SK-N-MC (cell line): ENCODE measurements around the gene VN1R5.
"Not testable (repeated sequence)": the region's sequence is repeated elsewhere in the genome, so short reads cannot be mapped to it uniquely, and the experiment has no call there.

ENCODE experiments used
- DNase-seq: peaks from one replicate; pipeline ENCODE4 v3.0.0-alpha.2; 2011; ENCODE audit warnings: low read depth, low spot score
- H3K27ac ChIP-seq: fragments of 200-600 bp; sonication (generic); 2 replicates; pipeline ENCODE4 v1.5.1; 2016; ENCODE audit warnings: mixed run types
- H3K36me3 ChIP-seq: fragments of 200-600 bp; sonication (generic); 2 replicates; pipeline ENCODE4 v1.6.1; 2017; ENCODE audit warnings: antibody characterized with exemption, low read length, mixed read lengths; ENCODE audit not compliant: insufficient read depth
- H3K4me3 ChIP-seq: fragments of 200-600 bp; sonication (generic); 2 replicates; pipeline ENCODE4 v1.5.1; 2016
- H3K9ac ChIP-seq: fragments of 200-600 bp; sonication (generic); 2 replicates; pipeline ENCODE4 v1.8.0; 2017; ENCODE audit warnings: mixed run types, mixed read lengths; ENCODE audit not compliant: insufficient read length
- H3K9me3 ChIP-seq: fragments of 200-600 bp; sonication (generic); 2 replicates; pipeline ENCODE4 v1.6.1; 2017; ENCODE audit warnings: low read depth, mild to moderate bottlenecking, antibody characterized with exemption, low read length, moderate library complexity, mixed read lengths
- EZH2 ChIP-seq: fragments of 200-600 bp; sonication (generic); IDR thresholded peaks from one replicate; pipeline ENCODE4 v1.6.1; 2017; ENCODE audit warnings: antibody characterized with exemption
- FOXP2 ChIP-seq: optimal IDR thresholded peaks from 2 replicates; pipeline ENCODE3; 2011; ENCODE audit warnings: mild to moderate bottlenecking, moderate library complexity; ENCODE audit not compliant: insufficient read depth; ENCODE audit errors: extremely low read length, control extremely low read depth
- POLR2AphosphoS5 ChIP-seq: IDR thresholded peaks from 2 replicates; pipeline ENCODE4 v1.6.1; 2012; ENCODE audit warnings: mild to moderate bottlenecking, low read depth, low read length, borderline replicate concordance

The VN1R5 gene

DNA sequence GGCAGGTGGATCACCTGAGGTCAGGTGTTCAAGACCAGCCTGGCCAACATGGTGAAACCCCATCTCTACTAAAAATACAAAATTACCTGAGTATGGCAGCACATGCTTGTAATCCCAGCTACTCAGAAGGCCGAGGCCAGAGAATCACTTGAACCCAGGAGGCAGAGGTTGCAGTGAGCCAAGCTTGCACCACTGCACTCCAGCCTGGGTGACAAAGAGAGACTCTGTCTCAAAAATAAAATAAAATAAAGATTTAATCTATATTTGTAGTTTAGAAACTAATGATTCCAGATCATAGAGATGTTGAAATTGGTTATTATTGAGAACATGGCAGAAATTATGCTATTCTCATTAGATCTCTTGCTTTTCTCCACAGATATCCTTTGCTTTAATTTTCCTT is at the start of gene VN1R5:
VN1R5 (plus strand) TSS at position 301 of the 400 bp plus-strand sequence.
- not testable (repeated sequence) for H3K27ac ChIP-seq, DNase-seq, H3K36me3 ChIP-seq, H3K9me3 ChIP-seq, H3K4me3 ChIP-seq, H3K9ac ChIP-seq

DNA sequence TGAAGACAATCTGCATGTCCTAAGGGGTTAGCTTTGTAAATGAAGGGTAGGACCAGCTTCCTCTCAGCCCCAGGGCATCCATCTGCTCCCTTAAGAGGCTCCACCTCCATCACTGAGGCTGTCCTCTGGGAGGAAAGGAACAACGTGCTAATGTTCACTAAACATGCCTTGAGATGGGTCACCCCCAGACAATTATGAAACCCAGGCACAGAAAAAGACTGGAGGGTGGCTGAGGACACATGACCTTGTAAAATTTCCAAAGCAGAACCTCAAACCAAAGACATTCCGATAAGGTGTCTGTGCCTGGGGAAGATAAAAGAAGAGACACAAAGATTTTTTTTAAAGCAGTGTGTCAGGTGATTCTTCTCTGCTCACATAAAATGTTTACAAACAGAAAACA is 46.5 kb upstream of the VN1R5 start:
- TF ChIP-seq EZH2 (no peak), FOXP2 (no peak)
- no peak for DNase-seq
- Histone ChIP-seq H3K4me3 (peak overlapping the region; percentile 87), H3K27ac (no peak overlapping the region), H3K9ac (peak overlapping the region; percentile 73), H3K36me3 (peaks cover 8% of the 10 kb centered on the region; the same call in 1 of the 2 replicates), H3K9me3 (0 out of 2 replicates have a peak, but pooled peaks cover 3% of the 10 kb centered on the region)

DNA sequence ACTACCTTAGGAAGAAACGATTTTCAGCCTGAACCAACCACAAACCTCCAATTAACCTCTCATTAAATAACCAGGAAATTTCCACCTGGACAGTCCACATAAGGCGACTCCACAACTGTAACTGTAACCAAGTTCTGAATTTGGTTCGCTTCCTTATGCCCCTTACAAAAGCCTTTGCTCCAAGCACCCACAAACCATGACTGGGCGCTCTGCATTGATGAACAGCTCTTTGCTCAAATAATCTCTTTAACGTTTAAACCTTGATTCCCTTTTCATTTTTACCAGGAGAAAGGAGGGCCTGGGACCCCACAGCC is 45.9 kb upstream of the VN1R5 start:
- DNase-seq, result no peak
- peaks cover 8% of the 10 kb centered on the region; the same call in 1 of the 2 replicates for H3K36me3 ChIP-seq
- peak overlapping the region; percentile 87 for H3K4me3 ChIP-seq
- no peak for TF ChIP-seq FOXP2
- TF ChIP-seq EZH2, result no peak
- TF ChIP-seq POLR2AphosphoS5, result no peak
- no peak overlapping the region for H3K27ac ChIP-seq
- H3K9ac ChIP-seq, result peak overlapping the region; percentile 73
- 0 out of 2 replicates have a peak, but pooled peaks cover 3% of the 10 kb centered on the region for H3K9me3 ChIP-seq

DNA sequence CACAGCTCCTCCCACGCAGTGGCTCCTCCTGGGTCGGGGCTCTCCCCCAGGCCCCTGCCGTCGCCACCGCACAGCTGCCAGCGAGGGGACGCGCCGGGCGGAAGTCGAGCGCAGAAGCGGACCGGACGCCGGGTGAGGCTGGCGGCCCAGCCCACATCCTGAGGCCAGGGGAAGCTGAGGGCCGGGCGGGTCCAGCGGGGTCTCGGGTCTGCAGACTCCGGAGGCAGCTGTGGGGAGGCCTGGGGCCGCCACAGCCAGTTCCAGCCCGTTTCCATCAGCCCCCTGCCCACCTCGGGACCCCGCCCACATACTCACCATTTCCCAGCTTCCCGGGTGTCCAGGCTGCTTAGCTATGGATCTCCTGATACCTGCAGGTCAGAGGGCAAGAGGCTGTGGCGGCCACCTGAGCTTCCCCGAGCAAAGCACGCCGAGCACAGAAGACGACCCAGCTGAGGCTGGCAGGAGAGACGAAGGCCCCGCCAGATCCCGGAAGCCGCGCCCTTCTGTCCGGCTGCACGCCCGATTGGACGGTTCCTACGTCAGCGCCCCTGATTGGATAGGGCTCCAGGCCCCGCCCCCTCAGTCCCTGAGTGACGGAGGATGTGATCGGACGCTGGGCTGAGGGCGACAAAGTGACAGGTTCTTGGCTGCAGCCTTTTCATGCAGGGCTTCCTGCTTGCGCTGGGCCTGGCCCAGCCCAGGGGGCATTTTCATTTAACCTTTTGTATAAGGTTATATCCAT is 45.3 kb upstream of the VN1R5 start:
- 0 out of 2 replicates have a peak, but pooled peaks cover 3% of the 10 kb centered on the region for H3K9me3 ChIP-seq
- peak; percentile 32 for DNase-seq
- peak overlapping the region; percentile 73 for H3K9ac ChIP-seq
- peaks cover 8% of the 10 kb centered on the region; the same call in 1 of the 2 replicates for H3K36me3 ChIP-seq
- no peak overlapping the region for H3K27ac ChIP-seq
- TF ChIP-seq EZH2 (no peak), POLR2AphosphoS5 (peak; percentile 88)
- H3K4me3 ChIP-seq, result peak overlapping the region; percentile 87

DNA sequence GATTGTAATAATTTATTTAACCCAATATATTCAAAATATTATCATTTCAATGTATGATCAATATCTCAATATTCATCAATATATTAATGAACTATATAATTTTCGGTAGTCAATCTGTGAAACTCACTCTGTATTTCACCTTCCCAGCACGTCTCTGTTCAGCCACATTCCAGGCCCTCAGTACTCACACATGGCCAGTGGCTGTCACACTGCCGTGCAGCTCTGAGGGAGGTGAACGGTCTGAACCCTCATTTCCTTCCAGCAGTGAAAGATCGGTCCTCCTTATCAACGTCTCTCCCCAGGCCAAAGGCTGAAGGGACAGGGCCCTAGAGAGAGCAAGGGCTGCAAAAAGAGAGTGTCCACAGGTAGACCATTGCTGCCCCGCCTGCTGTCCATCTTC is 44.5 kb upstream of the VN1R5 start:
- Histone ChIP-seq H3K9ac (no peak overlapping the region), H3K27ac (no peak overlapping the region), H3K9me3 (0 out of 2 replicates have a peak, but pooled peaks cover 3% of the 10 kb centered on the region), H3K36me3 (0 out of 2 replicates have a peak, but pooled peaks cover 2% of the 10 kb centered on the region), H3K4me3 (no peak overlapping the region; the same call in 1 of the 2 replicates)
- DNase-seq, result no peak
- TF ChIP-seq POLR2AphosphoS5, result no peak
- TF ChIP-seq EZH2, result no peak
- TF ChIP-seq FOXP2, result no peak

DNA sequence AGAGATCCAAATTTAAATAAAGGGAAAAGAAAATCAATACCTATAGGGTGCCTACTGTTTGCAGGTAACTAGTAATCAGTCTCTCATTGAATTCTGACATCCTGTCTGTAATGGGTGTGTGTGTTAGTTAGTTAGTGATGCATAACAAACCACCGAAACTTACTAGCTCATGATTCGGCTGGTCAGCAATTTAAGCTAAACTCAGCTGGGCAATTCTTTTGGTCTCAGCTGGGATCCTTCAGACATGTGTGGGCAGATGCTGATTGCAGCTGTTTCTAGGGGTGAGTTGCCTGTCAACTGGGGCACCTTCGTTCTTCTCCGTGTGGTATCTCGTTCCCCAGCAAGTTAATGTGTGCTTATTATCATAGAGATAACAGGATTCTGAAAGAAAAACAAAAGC is 43.9 kb upstream of the VN1R5 start:
- H3K36me3 ChIP-seq, result no peaks in the 10 kb centered on the region
- no peak for DNase-seq
- no peak for TF ChIP-seq EZH2
- H3K4me3 ChIP-seq, result no peak overlapping the region
- H3K27ac ChIP-seq, result no peak overlapping the region
- H3K9ac ChIP-seq, result no peak overlapping the region
- 0 out of 2 replicates have a peak, but pooled peaks cover 3% of the 10 kb centered on the region for H3K9me3 ChIP-seq

DNA sequence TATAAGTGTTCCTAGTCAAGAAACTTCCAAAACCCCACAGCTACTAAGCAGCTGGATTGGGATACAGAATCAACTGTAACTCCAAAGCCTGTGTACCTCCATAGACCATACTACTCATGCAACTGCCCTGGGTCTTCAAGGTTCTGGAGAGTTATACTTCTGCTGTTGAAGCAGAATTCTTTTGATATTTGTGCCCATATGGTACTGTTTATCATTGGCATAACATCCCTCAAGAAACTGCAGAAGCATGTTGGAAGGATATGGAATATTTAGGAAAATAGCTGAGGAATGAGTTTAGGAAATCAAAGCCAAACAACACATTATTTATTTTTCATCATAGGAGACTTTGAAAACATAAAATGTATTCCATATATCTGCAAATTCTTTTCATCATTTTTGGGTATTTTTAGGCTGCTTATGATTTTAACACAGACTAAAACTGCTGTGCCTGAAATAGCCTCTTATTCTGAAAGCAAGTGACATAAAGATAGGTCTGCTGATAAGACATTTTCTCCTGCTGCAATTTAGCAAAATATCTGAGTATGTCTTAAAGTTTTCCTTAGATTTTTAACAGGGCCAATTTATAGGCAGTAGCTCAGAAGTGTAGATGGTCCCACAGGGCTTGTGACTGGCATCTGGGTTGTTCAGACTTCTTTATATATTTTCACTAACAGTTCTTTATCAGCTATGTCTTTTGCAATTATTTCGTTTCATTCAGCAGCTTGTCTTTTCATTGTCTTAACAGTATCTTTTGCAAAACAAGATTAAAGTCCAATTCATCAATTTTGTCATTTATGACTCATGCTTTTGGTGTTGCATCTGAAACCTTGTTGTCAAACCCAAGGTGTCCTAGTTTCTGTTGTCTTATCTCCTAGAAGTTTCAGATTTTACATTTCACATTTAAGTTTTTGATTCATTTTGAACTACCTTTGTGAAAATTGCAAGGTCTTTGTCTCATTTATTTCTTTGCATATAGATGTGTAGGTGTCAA is 43.0 kb upstream of the VN1R5 start:
- no peak overlapping the region for H3K9ac ChIP-seq

DNA sequence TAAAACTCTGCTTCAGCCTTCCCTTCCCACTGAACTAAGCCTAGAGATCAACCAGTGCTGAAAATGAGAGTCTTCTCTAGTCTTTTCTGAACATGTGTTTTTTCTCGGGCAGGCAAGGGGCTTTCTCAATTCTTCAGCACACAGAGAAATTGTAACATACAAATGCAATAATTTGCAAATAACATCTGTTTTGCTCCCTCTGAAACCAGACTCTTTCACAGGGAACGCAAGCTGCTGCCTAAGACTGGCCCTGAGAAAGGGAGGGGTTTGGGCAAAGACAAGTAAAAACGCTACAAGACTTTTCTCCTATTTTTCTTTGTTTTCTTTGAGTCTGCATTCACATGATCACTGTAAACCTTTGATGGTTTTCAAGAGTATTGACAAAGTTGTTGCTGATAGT is 39.6 kb upstream of the VN1R5 start:
- no peaks in the 10 kb centered on the region for H3K36me3 ChIP-seq
- H3K4me3 ChIP-seq, result no peak overlapping the region
- no peak for DNase-seq
- H3K9me3 ChIP-seq, result no peaks in the 10 kb centered on the region
- no peak overlapping the region for H3K27ac ChIP-seq
- H3K9ac ChIP-seq, result no peak overlapping the region
- TF ChIP-seq FOXP2 (no peak), EZH2 (no peak), POLR2AphosphoS5 (no peak)

More for the DNA sequence above, 43.0 kb upstream of the VN1R5 start:
- Histone ChIP-seq H3K9me3 (no peaks in the 10 kb centered on the region), H3K4me3 (no peak overlapping the region), H3K36me3 (no peaks in the 10 kb centered on the region), H3K27ac (no peak overlapping the region)
- no peak for DNase-seq
- no peak for TF ChIP-seq FOXP2
- TF ChIP-seq EZH2, result no peak
- TF ChIP-seq POLR2AphosphoS5, result no peak
